Measurements from ENCODE around the gene ARSG. TPM values are rescaled to one million over a fixed set of nuclear protein-coding genes. Genes with fewer than 3 reads are reported as not detected.

ARSG gene
- total RNA-seq, 1 donor from 2014 or later: 7.4 TPM

DNA sequence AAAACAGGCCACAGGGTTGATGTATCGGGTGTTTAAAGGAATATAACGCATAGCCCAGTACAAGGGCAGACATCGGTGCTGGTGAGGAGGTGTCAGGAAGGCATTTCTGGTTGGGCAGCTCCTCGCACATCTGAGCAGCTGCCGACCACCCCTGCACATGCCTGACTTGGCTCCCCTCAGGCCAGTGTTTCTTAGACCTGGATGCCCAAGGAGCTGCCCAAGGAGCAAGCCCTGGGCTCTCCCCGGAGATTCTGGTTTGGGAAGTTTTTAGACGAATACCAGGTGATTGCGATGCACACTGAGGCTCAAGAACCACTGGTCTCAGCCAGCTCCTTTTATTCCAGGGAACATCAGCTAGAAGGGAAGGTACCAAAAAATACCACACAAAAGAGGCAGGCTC is 154.4 kb downstream of the ARSG start:
- Mint-ChIP-seq H3K9me3 (ENCODE audit: low read depth) (no peaks in the 10 kb centered on the region), H3K36me3 (ENCODE audit: low read depth) (peaks cover 34% of the 10 kb centered on the region), H3K27ac (ENCODE audit: unreplicated experiment) (no peak overlapping the region), H3K4me1 (ENCODE audit: low read depth) (peaks cover 16% of the 10 kb centered on the region), H3K27me3 (ENCODE audit: low read depth) (no peaks in the 10 kb centered on the region), H3K4me3 (ENCODE audit: unreplicated experiment) (no peak overlapping the region)
- no peak for DNase-seq (ENCODE audit: low spot score)
- no peak for TF ChIP-seq CTCF (IDR thresholded peaks at IDR 0.05)

GRCh38 chr17:68446626-68447041 is 155.3 kb downstream of the ARSG start:
- H3K36me3 Mint-ChIP-seq (ENCODE audit: low read depth): peaks cover 37% of the 10 kb centered on the region
- DNase-seq (ENCODE audit: low spot score): no peak
- H3K27ac Mint-ChIP-seq (ENCODE audit: unreplicated experiment): no peak overlapping the region
- no peak overlapping the region for H3K4me3 Mint-ChIP-seq (ENCODE audit: unreplicated experiment)
- TF ChIP-seq CTCF (IDR thresholded peaks at IDR 0.05): no peak
- H3K4me1 Mint-ChIP-seq (ENCODE audit: low read depth): peaks cover 10% of the 10 kb centered on the region
- no peaks in the 10 kb centered on the region for H3K27me3 Mint-ChIP-seq (ENCODE audit: low read depth)
- H3K9me3 Mint-ChIP-seq (ENCODE audit: low read depth): no peaks in the 10 kb centered on the region

DNA sequence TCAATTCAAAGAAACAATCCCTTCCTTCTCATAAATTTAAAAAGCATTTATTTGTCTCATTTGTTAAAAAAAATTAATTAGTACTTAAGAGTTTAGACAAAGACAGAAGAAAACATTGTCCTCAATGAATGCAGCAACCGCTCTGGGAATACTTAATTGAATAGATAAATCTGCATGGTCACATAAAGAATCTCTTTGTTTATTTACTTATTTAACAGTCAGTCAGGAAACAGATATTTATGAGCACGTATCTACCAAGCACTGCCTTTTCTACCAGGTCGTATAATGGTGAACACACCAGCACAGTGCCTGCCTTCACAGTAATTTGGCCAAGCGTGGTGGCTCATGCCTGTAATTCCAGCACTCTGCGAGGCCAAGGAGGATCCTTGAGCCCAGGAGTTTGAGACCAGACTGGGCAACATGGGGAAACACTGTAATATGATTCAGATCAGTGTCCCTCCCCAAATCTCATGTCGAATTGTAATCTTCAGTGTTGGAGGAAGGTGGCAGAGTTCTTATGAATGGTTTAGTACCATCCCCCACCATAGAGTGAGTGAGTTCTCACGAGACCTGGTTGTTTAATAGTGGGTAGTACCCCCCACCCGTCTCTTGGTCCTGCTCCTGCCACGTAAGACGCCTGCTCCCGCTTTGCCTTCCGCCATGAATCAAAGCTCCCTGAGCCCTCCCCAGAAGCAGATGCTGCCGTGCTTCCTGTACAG is 157.9 kb downstream of the ARSG start:
- Mint-ChIP-seq H3K27ac (ENCODE audit: unreplicated experiment) (peak overlapping the region; percentile 51), H3K36me3 (ENCODE audit: low read depth) (peaks cover 36% of the 10 kb centered on the region), H3K4me3 (ENCODE audit: unreplicated experiment) (no peak overlapping the region), H3K4me1 (ENCODE audit: low read depth) (peaks cover 16% of the 10 kb centered on the region), H3K9me3 (ENCODE audit: low read depth) (no peaks in the 10 kb centered on the region), H3K27me3 (ENCODE audit: low read depth) (no peaks in the 10 kb centered on the region)
- TF ChIP-seq CTCF (IDR thresholded peaks at IDR 0.05): no peak
- DNase-seq (ENCODE audit: low spot score): no peak

- Mint-ChIP-seq H3K36me3 (ENCODE audit: low read depth) (peaks cover 31% of the 10 kb centered on the region), H3K4me1 (ENCODE audit: low read depth) (peaks cover 28% of the 10 kb centered on the region), H3K9me3 (ENCODE audit: low read depth) (no peaks in the 10 kb centered on the region), H3K27ac (ENCODE audit: unreplicated experiment) (no peak overlapping the region), H3K27me3 (ENCODE audit: low read depth) (no peaks in the 10 kb centered on the region), H3K4me3 (ENCODE audit: unreplicated experiment) (no peak overlapping the region)
- TF ChIP-seq CTCF (IDR thresholded peaks at IDR 0.05): no peak
- DNase-seq (ENCODE audit: low spot score): no peak
Observed at GRCh38 chr17:68450391-68450790, 159.1 kb downstream of the ARSG start.

DNA sequence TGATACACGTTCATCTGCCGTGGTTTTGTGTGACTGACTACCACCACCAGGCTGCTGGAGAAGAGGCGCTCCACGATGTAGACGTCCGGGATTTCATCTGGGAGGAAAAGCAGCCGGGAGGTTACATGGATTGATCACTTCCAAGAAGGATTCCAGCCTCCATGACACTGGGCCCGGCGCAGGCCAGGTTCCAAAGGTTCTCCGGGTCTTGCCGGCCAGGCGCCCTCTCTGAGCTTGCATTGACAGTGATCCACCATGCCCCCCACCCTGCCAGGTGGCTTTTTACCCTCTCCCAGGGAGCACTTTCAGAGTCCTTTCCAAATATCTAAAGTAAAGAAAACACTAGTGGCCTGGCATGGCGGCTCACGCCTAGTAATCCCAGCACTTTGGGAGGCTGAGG is 159.5 kb downstream of the ARSG start:
- no peak for TF ChIP-seq CTCF (IDR thresholded peaks at IDR 0.05)
- no peak for DNase-seq (ENCODE audit: low spot score)
- Mint-ChIP-seq H3K36me3 (ENCODE audit: low read depth) (peaks cover 27% of the 10 kb centered on the region), H3K4me1 (ENCODE audit: low read depth) (peaks cover 32% of the 10 kb centered on the region), H3K9me3 (ENCODE audit: low read depth) (no peaks in the 10 kb centered on the region), H3K27me3 (ENCODE audit: low read depth) (no peaks in the 10 kb centered on the region), H3K4me3 (ENCODE audit: unreplicated experiment) (no peak overlapping the region), H3K27ac (ENCODE audit: unreplicated experiment) (no peak overlapping the region)

Data from chondrocyte (in vitro differentiated cells).